Embryonic facial prominence (tissue), 1 donor: ENCODE data around the gene XRN2.
"Not testable (repeated sequence)": the region's sequence is repeated elsewhere in the genome, so short reads cannot be mapped to it uniquely, and the experiment has no call there.

Experiments
- DNase-seq: peaks from one replicate; pipeline ENCODE4 v3.0.0-alpha.2; 2016; ENCODE audit errors: extremely low spot score

Gene XRN2

GRCh38 chr20:21423712-21424111 lies 120.6 kb downstream of the XRN2 start:
- not testable (repeated sequence) for DNase-seq

- no peak for DNase-seq
Observed at GRCh38 chr20:21424846-21425245, 121.7 kb downstream of the XRN2 start.

GRCh38 chr20:21430020-21430419 lies 126.9 kb downstream of the XRN2 start:
- no peak for DNase-seq

GRCh38 chr20:21432911-21433310 lies 129.8 kb downstream of the XRN2 start:
- no peak for DNase-seq

- DNase-seq, result no peak
Observed at GRCh38 chr20:21433329-21433890, 130.3 kb downstream of the XRN2 start.

- no peak for DNase-seq
Observed at GRCh38 chr20:21435576-21435975, 132.4 kb downstream of the XRN2 start.

- no peak for DNase-seq
Observed at GRCh38 chr20:21436205-21436604, 133.1 kb downstream of the XRN2 start.

GRCh38 chr20:21437248-21437647 lies 134.1 kb downstream of the XRN2 start:
- no peak for DNase-seq

GRCh38 chr20:21437816-21438215 lies 134.7 kb downstream of the XRN2 start:
- no peak for DNase-seq
